Right cardiac atrium (tissue), 5 donors: ENCODE results near the gene APOL4. TPM values are rescaled to one million over a fixed set of nuclear protein-coding genes. Genes with fewer than 3 reads are reported as not detected.
"Not testable (repeated sequence)": the region's sequence is repeated elsewhere in the genome, so short reads cannot be mapped to it uniquely, and the experiment has no call there.

Experiments used
- ATAC-seq, 2 donors: fragments of 200-7000 bp; cut with Tn5 transposase; one replicate each; pipeline versions ENCODE4 v1.8.0 to v1.9.1; 2020; ENCODE audit warnings: moderate library complexity in 2 of 2, mild to moderate bottlenecking in 1 of 2
- DNase-seq, 3 donors: peaks; one replicate each; pipeline ENCODE4 v3.0.0-alpha.2; 2020
- H3K27ac ChIP-seq: one replicate; pipeline ENCODE4 v1.5.1; 2013; ENCODE audit warnings: mild to moderate bottlenecking, low read length, control low read depth, moderate library complexity
- H3K27me3 ChIP-seq: one replicate; pipeline ENCODE4 v1.6.1; 2013; ENCODE audit not compliant: control insufficient read depth, insufficient read depth
- H3K4me1 ChIP-seq: one replicate; pipeline ENCODE4 v1.6.1; 2013; ENCODE audit warnings: low read length; ENCODE audit not compliant: control insufficient read depth, insufficient read depth
- H3K4me3 ChIP-seq: one replicate; pipeline ENCODE4 v1.5.1; 2013; ENCODE audit warnings: low read length, control low read depth
- H3K9me3 ChIP-seq: one replicate; pipeline ENCODE4 v1.6.1; 2013; ENCODE audit warnings: low read length; ENCODE audit not compliant: control insufficient read depth
- WGBS: extraction: QIAGEN DNeasy Blood & Tissue Kit; methylation state at CpG from one replicate; pipeline ENCODE4 v1.1.7; 2013; 5-methylcytosine and 5-hydroxymethylcytosine counted together
- intact Hi-C, 4 donors: fragments of 100-400 bp; cut with DNase I; formaldehyde crosslinking; loops; one replicate each; pipeline versions ENCODE4 v1.11.0 to v1.14.0; 2022 to 2023
- polyA plus RNA-seq: library from polyadenylated mRNA; stranded (reverse); fragments of 200-250 nt; gene quantifications from one replicate; pipeline ENCODE4 v1.2.3, GENCODE V29; 2013
- total RNA-seq, 4 donors: library from RNA; stranded (reverse); fragmentation: NEBNext Ultra II Directional; extraction: Animal tissue kit (Norgen Biotek cat#: 25700); gene quantifications; one replicate each; pipeline ENCODE4 v1.2.1, GENCODE V29; 2021
- donor health status: healthy with polysubstance abuse.
- donor health status: DM: no; HTN: yes; CAD: no.
- donor health status: DM: no; HTN: no; CAD: no.
- donor health status: DM: no; HTN: yes; CAD: no; lungs with severe emphysema.
- donor health status: DM: yes; HTN: yes; CAD: no.

APOL4 gene
- total and polyA plus RNA-seq, 5 donors = 3.1 to 7.4 (median 5.5) TPM; not detected in 1

- peak overlapping the region; percentile 53 for H3K4me3 ChIP-seq
- peak overlapping the region; percentile 88 for H3K27ac ChIP-seq
- DNase-seq (no peak), ATAC-seq (peak; percentile 19 to 42)
- intact Hi-C loops = no loop called here
- H3K9me3 ChIP-seq = no peaks in the 10 kb centered on the region
- WGBS = 0% methylated on average over 4 of the region's 4 CpGs
- H3K4me1 ChIP-seq = peaks cover 21% of the 10 kb centered on the region
- H3K27me3 ChIP-seq = no peaks in the 10 kb centered on the region
These were observed 37.5 kb upstream of the APOL4 start for GRCh38 chr22:36239150-36239400.

GRCh38 chr22:36238373-36239149 is 37.0 kb upstream of the APOL4 start:
- Histone ChIP-seq H3K27ac (peak overlapping the region; percentile 88), H3K4me1 (peaks cover 17% of the 10 kb centered on the region), H3K9me3 (no peaks in the 10 kb centered on the region), H3K4me3 (peak overlapping the region; percentile 53), H3K27me3 (no peaks in the 10 kb centered on the region)
- 5% methylated on average over 5 of the region's 5 CpGs for WGBS
- peak in 1 of 3 donors; percentile 56 for DNase-seq
- intact Hi-C loops = no loop called here
- peak; percentile 34 to 39 for ATAC-seq

GRCh38 chr22:36237462-36238372 is 36.1 kb upstream of the APOL4 start:
- peaks cover 17% of the 10 kb centered on the region for H3K4me1 ChIP-seq
- no peaks in the 10 kb centered on the region for H3K27me3 ChIP-seq
- no peak for ATAC-seq
- H3K4me3 ChIP-seq = peak overlapping the region; percentile 53
- DNase-seq = no peak
- intact Hi-C loops = no loop called here
- H3K9me3 ChIP-seq = no peaks in the 10 kb centered on the region
- H3K27ac ChIP-seq = no peak overlapping the region
- WGBS = 65% methylated on average over 12 of the region's 12 CpGs

- intact Hi-C loops = no loop called here
- peaks cover 17% of the 10 kb centered on the region for H3K4me1 ChIP-seq
These were observed 35.0 kb upstream of the APOL4 start for GRCh38 chr22:36236388-36237319.

GRCh38 chr22:36235585-36235984 is 34.0 kb upstream of the APOL4 start:
- intact Hi-C loops = no loop called here
- H3K4me1 ChIP-seq = peaks cover 17% of the 10 kb centered on the region
- no peak overlapping the region for H3K27ac ChIP-seq
- H3K27me3 ChIP-seq = no peaks in the 10 kb centered on the region
- WGBS = 76% methylated on average over 3 of the region's 3 CpGs
- H3K9me3 ChIP-seq = no peaks in the 10 kb centered on the region
- ATAC-seq (no peak), DNase-seq (no peak)
- no peak overlapping the region for H3K4me3 ChIP-seq

More at GRCh38 chr22:36236388-36237319, 35.0 kb upstream of the APOL4 start:
- DNase-seq (no peak), ATAC-seq (no peak)
- Histone ChIP-seq H3K9me3 (no peaks in the 10 kb centered on the region), H3K4me3 (no peak overlapping the region), H3K27ac (no peak overlapping the region), H3K27me3 (no peaks in the 10 kb centered on the region)
- WGBS = 72% methylated on average over 14 of the region's 14 CpGs

GRCh38 chr22:36234919-36235318 is 33.3 kb upstream of the APOL4 start:
- intact Hi-C loops = no loop called here
- Histone ChIP-seq H3K27ac (no peak overlapping the region), H3K4me3 (no peak overlapping the region), H3K9me3 (no peaks in the 10 kb centered on the region), H3K27me3 (no peaks in the 10 kb centered on the region), H3K4me1 (peaks cover 17% of the 10 kb centered on the region)
- DNase-seq = peak in 1 of 3 donors; percentile 69
- no peak for ATAC-seq
- 46% methylated on average over 2 of the region's 2 CpGs for WGBS

GRCh38 chr22:36234213-36234612 is 32.6 kb upstream of the APOL4 start:
- Histone ChIP-seq H3K9me3 (no peaks in the 10 kb centered on the region), H3K27me3 (no peaks in the 10 kb centered on the region), H3K4me3 (no peak overlapping the region), H3K4me1 (peaks cover 17% of the 10 kb centered on the region), H3K27ac (no peak overlapping the region)
- 34% methylated on average over 2 of the region's 2 CpGs for WGBS
- DNase-seq (no peak), ATAC-seq (no peak)
- intact Hi-C loops = no loop called here

- no peak overlapping the region for H3K27ac ChIP-seq
These were observed 32.2 kb upstream of the APOL4 start for GRCh38 chr22:36233796-36234195.

GRCh38 chr22:36232715-36233401 is 31.2 kb upstream of the APOL4 start:
- intact Hi-C loops = no loop called here
- H3K4me3 ChIP-seq = no peak overlapping the region
- no peaks in the 10 kb centered on the region for H3K9me3 ChIP-seq
- 80% methylated on average over 13 of the region's 13 CpGs for WGBS
- H3K4me1 ChIP-seq = peaks cover 17% of the 10 kb centered on the region
- no peak overlapping the region for H3K27ac ChIP-seq
- ATAC-seq = no peak
- DNase-seq = no peak
- H3K27me3 ChIP-seq = no peaks in the 10 kb centered on the region

More at GRCh38 chr22:36233796-36234195, 32.2 kb upstream of the APOL4 start:
- DNase-seq (no peak), ATAC-seq (no peak)
- Histone ChIP-seq H3K9me3 (no peaks in the 10 kb centered on the region), H3K4me1 (peaks cover 17% of the 10 kb centered on the region), H3K27me3 (no peaks in the 10 kb centered on the region), H3K4me3 (no peak overlapping the region)
- WGBS = 88% methylated on average over 7 of the region's 7 CpGs
- intact Hi-C loops = no loop called here

GRCh38 chr22:36231051-36231450 is 29.4 kb upstream of the APOL4 start:
- ATAC-seq, H3K9me3 ChIP-seq, H3K27me3 ChIP-seq, intact Hi-C loops, H3K27ac ChIP-seq, H3K4me1 ChIP-seq, H3K4me3 ChIP-seq, DNase-seq: not testable (repeated sequence)
- WGBS = 70% methylated on average over 5 of the region's 5 CpGs
